ENCODE data around the gene HIVEP3. TPM values are rescaled to one million over a fixed set of nuclear protein-coding genes. Genes with fewer than 3 reads are reported as not detected.

HIVEP3 gene
- total RNA-seq, 4 donors from 2014 or later: 3.2 to 11.0 (median 4.2) TPM

GRCh38 chr1:41663671-41664400 lies 254.9 kb downstream of the HIVEP3 start:
- Histone ChIP-seq H3K4me1 (peaks cover 22 to 91% (median 47%) of the 10 kb centered on the region in 3 donors), H3K27me3 (no peaks in the 10 kb centered on the region), H3K27ac (peak overlapping the region in 2 of 4 donors; percentile 92), H3K4me3 (no peak overlapping the region), H3K9me3 (no peaks in the 10 kb centered on the region), H3K36me3 (no peaks in the 10 kb centered on the region)
- intact Hi-C loops (cut with DNase I): no loop called here
- TF ChIP-seq POLR2A (IDR thresholded peaks at IDR 0.05) (no peak), CTCF (IDR thresholded peaks at IDR 0.05) (no peak)
- no peak for DNase-seq
- 77 to 89% methylated on average over 3 to 5 of the region's 5 CpGs for WGBS, 2 donors

- TF ChIP-seq POLR2A (IDR thresholded peaks at IDR 0.05) (no peak), CTCF (IDR thresholded peaks at IDR 0.05) (no peak)
- intact Hi-C loops (cut with DNase I): no loop called here
- Histone ChIP-seq H3K4me1 (peaks cover 16 to 83% (median 41%) of the 10 kb centered on the region in 3 donors), H3K27me3 (no peaks in the 10 kb centered on the region), H3K36me3 (no peaks in the 10 kb centered on the region), H3K4me3 (peak overlapping the region; percentile 49 to 87 (median 64)), H3K27ac (peak overlapping the region; percentile 71 to 92 (median 90)), H3K9me3 (no peaks in the 10 kb centered on the region)
- DNase-seq: no peak
- WGBS, 2 donors: 80% methylated on average over 1 of the region's 27 CpGs; no CpG with 5 or more reads in 1 of the 2 donors
These were observed 255.8 kb downstream of the HIVEP3 start for GRCh38 chr1:41662765-41663437.

GRCh38 chr1:41662061-41662764 lies 256.5 kb downstream of the HIVEP3 start:
- intact Hi-C loops (cut with DNase I): no loop called here
- H3K27me3 ChIP-seq: no peaks in the 10 kb centered on the region

GRCh38 chr1:41661428-41662060 lies 257.2 kb downstream of the HIVEP3 start:
- H3K9me3 ChIP-seq: no peaks in the 10 kb centered on the region
- TF ChIP-seq CTCF (IDR thresholded peaks at IDR 0.05) (peak in 1 of 6 experiments; percentile 6), POLR2A (IDR thresholded peaks at IDR 0.05) (no peak)
- peak overlapping the region; percentile 54 to 87 (median 68) for H3K4me3 ChIP-seq
- WGBS, 2 donors: 0 to 3% methylated on average over 1 to 7 of the region's 44 CpGs
- no peak for DNase-seq
- peak overlapping the region; percentile 63 to 92 (median 76) for H3K27ac ChIP-seq
- peaks cover 10 to 69% (median 27%) of the 10 kb centered on the region in 3 donors for H3K4me1 ChIP-seq
- H3K36me3 ChIP-seq: no peaks in the 10 kb centered on the region
- H3K27me3 ChIP-seq: no peaks in the 10 kb centered on the region
- intact Hi-C loops (cut with DNase I): no loop called here

More at GRCh38 chr1:41662061-41662764, 256.5 kb downstream of the HIVEP3 start:
- peaks cover 14 to 76% (median 34%) of the 10 kb centered on the region in 3 donors for H3K4me1 ChIP-seq
- no peaks in the 10 kb centered on the region for H3K9me3 ChIP-seq
- H3K36me3 ChIP-seq: no peaks in the 10 kb centered on the region
- peak in 2 of 4 donors; percentile 49 to 69 for TF ChIP-seq POLR2A (IDR thresholded peaks at IDR 0.05)
- TF ChIP-seq CTCF (IDR thresholded peaks at IDR 0.05): peak in 1 of 6 experiments; percentile 11
- WGBS, 2 donors: no CpG with 5 or more reads among the region's 105 CpGs
- H3K27ac ChIP-seq: peak overlapping the region; percentile 71 to 92 (median 90)
- DNase-seq: no peak
- H3K4me3 ChIP-seq: peak overlapping the region; percentile 54 to 87 (median 68)

Measured in esophagus squamous epithelium (tissue), 5 donors.